HG03196 (cell line): Measurements from ENCODE around the gene COPA.

Experiments
- ATAC-seq: cut with Tn5 transposase; IDR thresholded peaks from one replicate; pipeline ENCODE4 v1.9.1; 2021; ENCODE audit not compliant: unreplicated experiment

Gene COPA

GRCh38 chr1:160363010-160363409, 20.0 kb upstream of the COPA start:
- no peak for ATAC-seq

- ATAC-seq: no peak
These were observed 19.3 kb upstream of the COPA start for GRCh38 chr1:160362168-160362957.

GRCh38 chr1:160361814-160362167, 18.7 kb upstream of the COPA start:
- ATAC-seq: no peak

GRCh38 chr1:160361199-160361598, 18.1 kb upstream of the COPA start:
- no peak for ATAC-seq

- ATAC-seq: no peak
These were observed 17.2 kb upstream of the COPA start for GRCh38 chr1:160360227-160360695.

GRCh38 chr1:160359559-160360226, 16.6 kb upstream of the COPA start:
- ATAC-seq: no peak

- ATAC-seq: no peak
These were observed 15.0 kb upstream of the COPA start for GRCh38 chr1:160358073-160358472.

- ATAC-seq: no peak
These were observed 14.4 kb upstream of the COPA start for GRCh38 chr1:160357286-160358002.

- ATAC-seq: no peak
These were observed 11.4 kb upstream of the COPA start for GRCh38 chr1:160354388-160354985.

GRCh38 chr1:160353223-160353622, 10.2 kb upstream of the COPA start:
- no peak for ATAC-seq

- no peak for ATAC-seq
These were observed 9.5 kb upstream of the COPA start for GRCh38 chr1:160352555-160352954.

- no peak for ATAC-seq
These were observed 8.6 kb upstream of the COPA start for GRCh38 chr1:160351629-160352028.

- ATAC-seq: no peak
These were observed 3.9 kb upstream of the COPA start for GRCh38 chr1:160346958-160347357.

- no peak for ATAC-seq
These were observed 3.4 kb upstream of the COPA start for GRCh38 chr1:160346463-160346862.

- ATAC-seq: no peak
These were observed 1.9 kb upstream of the COPA start for GRCh38 chr1:160344936-160345335.

GRCh38 chr1:160344241-160344640, 1.2 kb upstream of the COPA start:
- ATAC-seq: no peak

- ATAC-seq: no peak
These were observed 524 bp downstream of the COPA start for GRCh38 chr1:160342526-160342925.

- ATAC-seq: no peak
These were observed 2.2 kb downstream of the COPA start for GRCh38 chr1:160340866-160341265.

- ATAC-seq: no peak
These were observed 2.9 kb downstream of the COPA start for GRCh38 chr1:160340146-160340545.

- no peak for ATAC-seq
These were observed 4.5 kb downstream of the COPA start for GRCh38 chr1:160338580-160338979.

GRCh38 chr1:160332516-160332915, 10.5 kb downstream of the COPA start:
- no peak for ATAC-seq
